Tibial nerve (tissue), 4 donors: Measurements from ENCODE around the gene DYNLT2B.

Experiments used
- CTCF ChIP-seq, 5 experiments: fragments of 200-600 bp in 3 of 5; fragments of 450-650 bp in 2 of 5; sonication (generic) in 3 of 5; IDR thresholded peaks; one replicate each; pipeline ENCODE4 v1.5.1; 2016 to 2019; ENCODE audit warnings: antibody characterized with exemption in 5 of 5, mild to moderate bottlenecking in 3 of 5, moderate library complexity in 2 of 5
- EP300 ChIP-seq, 2 donors: sonication (generic); formaldehyde crosslinking; IDR thresholded peaks; one replicate each; pipeline ENCODE4 v1.6.1; 2017; ENCODE audit warnings: antibody characterized with exemption in 2 of 2, mild to moderate bottlenecking in 1 of 2
- POLR2A ChIP-seq, 2 donors: fragments of 450-650 bp; IDR thresholded peaks; one replicate each; pipeline ENCODE4 v1.6.1; 2017; ENCODE audit warnings: antibody characterized with exemption in 2 of 2, mild to moderate bottlenecking in 2 of 2, moderate library complexity in 2 of 2

GRCh38 chr3:196281962-196282361 lies 36.1 kb downstream of the DYNLT2B start:
- TF ChIP-seq POLR2A (IDR thresholded peaks at IDR 0.05) (no peak), CTCF (IDR thresholded peaks at IDR 0.05) (no peak), EP300 (IDR thresholded peaks at IDR 0.05) (no peak)
